Hepatocyte (in vitro differentiated cells): Measurements from ENCODE around the gene LYSET. TPM values are rescaled to one million over a fixed set of nuclear protein-coding genes. Genes with fewer than 3 reads are reported as not detected.
"Not testable (repeated sequence)": the region's sequence is repeated elsewhere in the genome, so short reads cannot be mapped to it uniquely, and the experiment has no call there.

Source experiments
- DNase-seq: peaks from one replicate; pipeline ENCODE4 v3.0.0-alpha.2; 2016; ENCODE audit warnings: low spot score
- H2AFZ ChIP-seq: fragments of 200-600 bp; sonication (generic); 2 replicates; pipeline ENCODE4 v1.6.0; 2016; ENCODE audit warnings: antibody characterized with exemption, mild to moderate bottlenecking
- H3K27ac ChIP-seq: fragments of 200-600 bp; sonication (generic); 2 replicates; pipeline ENCODE4 v1.5.1; 2016; ENCODE audit warnings: mild to moderate bottlenecking
- H3K27me3 ChIP-seq: fragments of 200-600 bp; sonication (generic); 2 replicates; pipeline ENCODE4 v1.6.1; 2016
- H3K36me3 ChIP-seq: fragments of 200-600 bp; sonication (generic); replicated peaks from 2 replicates; pipeline ENCODE4 v1.5.1; 2016; ENCODE audit warnings: low read depth; ENCODE audit not compliant: insufficient read depth
- H3K4me1 ChIP-seq: fragments of 200-600 bp; sonication (generic); 2 replicates; pipeline ENCODE4 v1.5.1; 2016; ENCODE audit warnings: mild to moderate bottlenecking, moderate library complexity; ENCODE audit not compliant: insufficient read depth
- H3K4me2 ChIP-seq: fragments of 200-600 bp; sonication (generic); 2 replicates; pipeline ENCODE4 v1.6.0; 2016
- H3K4me3 ChIP-seq: fragments of 200-600 bp; sonication (generic); 2 replicates; pipeline ENCODE4 v1.5.1; 2016; ENCODE audit warnings: mild to moderate bottlenecking
- H3K79me2 ChIP-seq: fragments of 200-600 bp; sonication (generic); 2 replicates; pipeline ENCODE4 v1.6.0; 2017; ENCODE audit warnings: mild to moderate bottlenecking
- H3K9me2 ChIP-seq: fragments of 200-600 bp; sonication (generic); replicated peaks from 2 replicates; pipeline ENCODE4 v1.6.0; 2017; ENCODE audit warnings: mild to moderate bottlenecking; ENCODE audit not compliant: insufficient read depth
- H3K9me3 ChIP-seq: fragments of 200-600 bp; sonication (generic); 2 replicates; pipeline ENCODE4 v1.5.1; 2016; ENCODE audit warnings: low read depth, mild to moderate bottlenecking
- H4K20me1 ChIP-seq: fragments of 200-600 bp; sonication (generic); 2 replicates; pipeline ENCODE4 v1.6.0; 2016; ENCODE audit warnings: mild to moderate bottlenecking; ENCODE audit not compliant: insufficient read depth, poor library complexity, severe bottlenecking
- CTCF ChIP-seq: fragments of 200-600 bp; sonication (generic); IDR thresholded peaks from 2 replicates; pipeline ENCODE4 v1.5.1; 2016; ENCODE audit warnings: antibody characterized with exemption, mild to moderate bottlenecking; ENCODE audit not compliant: poor library complexity
- EZH2 ChIP-seq: fragments of 200-600 bp; sonication (generic); IDR thresholded peaks from 2 replicates; pipeline ENCODE4 v1.6.1; 2016; ENCODE audit warnings: antibody characterized with exemption, mild to moderate bottlenecking, borderline replicate concordance
- EZH2phosphoT487 ChIP-seq: fragments of 200-600 bp; sonication (generic); IDR thresholded peaks from one replicate; pipeline ENCODE4 v1.6.1; 2018; ENCODE audit warnings: antibody characterized with exemption, mild to moderate bottlenecking, low read depth, moderate library complexity; ENCODE audit not compliant: unreplicated experiment, severe bottlenecking
- WGBS: methylation state at CpG from one replicate; pipeline ENCODE4 v1.1.6; 2016; ENCODE audit warnings: low lambda C conversion rate; ENCODE audit errors: missing lambda C conversion rate; 5-methylcytosine and 5-hydroxymethylcytosine counted together
- polyA plus RNA-seq: library from polyadenylated mRNA; unstranded; fragments of >200 nt; fragmentation: Nextera tagmentation; extraction: Ambion mirVana; gene quantifications from 2 replicates; pipeline ENCODE4 v1.2.1, GENCODE V29; 2016
- total RNA-seq: library from RNA; depleted of rRNA; stranded (reverse); fragments of >200 nt; gene quantifications from 2 replicates; pipeline ENCODE4 v1.2.3, GENCODE V29; 2014

LYSET gene
- total and polyA plus RNA-seq, 2 experiments from 2014 or later, result 17.8 to 53.0 TPM

GRCh38 chr14:93156693-93157369, 28.3 kb upstream of the LYSET start:
- H3K4me3 ChIP-seq, result no peak overlapping the region
- H3K36me3 ChIP-seq, result no peaks in the 10 kb centered on the region
- no peaks in the 10 kb centered on the region for H4K20me1 ChIP-seq
- H3K4me2 ChIP-seq, result no peak overlapping the region
- no peak for TF ChIP-seq CTCF
- TF ChIP-seq EZH2, result no peak
- no peak for TF ChIP-seq EZH2phosphoT487
- H3K9me3 ChIP-seq, result no peaks in the 10 kb centered on the region
- WGBS, result 65% methylated on average over 8 of the region's 8 CpGs
- H3K79me2 ChIP-seq, result no peaks in the 10 kb centered on the region
- no peak overlapping the region for H2AFZ ChIP-seq
- no peak for DNase-seq
- no peak overlapping the region for H3K27ac ChIP-seq
- no peaks in the 10 kb centered on the region for H3K27me3 ChIP-seq
- no peaks in the 10 kb centered on the region for H3K9me2 ChIP-seq
- H3K4me1 ChIP-seq, result no peaks in the 10 kb centered on the region

- H3K79me2 ChIP-seq, H3K27me3 ChIP-seq: not testable (repeated sequence)
Measured at GRCh38 chr14:93158349-93158748, 26.8 kb upstream of the LYSET start.

GRCh38 chr14:93159625-93160352, 25.3 kb upstream of the LYSET start:
- H3K27me3 ChIP-seq, H3K36me3 ChIP-seq, H3K4me1 ChIP-seq, H3K9me2 ChIP-seq, H3K9me3 ChIP-seq, H3K27ac ChIP-seq, H4K20me1 ChIP-seq, H3K4me2 ChIP-seq, H3K4me3 ChIP-seq, DNase-seq, H2AFZ ChIP-seq, H3K79me2 ChIP-seq: not testable (repeated sequence)
- WGBS, result 67% methylated on average over 5 of the region's 5 CpGs

More at GRCh38 chr14:93158349-93158748, 26.8 kb upstream of the LYSET start:
- not testable (repeated sequence) for H3K9me3 ChIP-seq, H3K27ac ChIP-seq, H4K20me1 ChIP-seq, H3K9me2 ChIP-seq, H3K4me1 ChIP-seq, DNase-seq, H2AFZ ChIP-seq, H3K36me3 ChIP-seq, H3K4me2 ChIP-seq, H3K4me3 ChIP-seq
- WGBS, result 99% methylated on average over 7 of the region's 7 CpGs

GRCh38 chr14:93160353-93160801, 24.7 kb upstream of the LYSET start:
- H3K79me2 ChIP-seq, result no peaks in the 10 kb centered on the region
- H3K27me3 ChIP-seq, result no peaks in the 10 kb centered on the region
- WGBS, result 39% methylated on average over 4 of the region's 4 CpGs
- H3K9me2 ChIP-seq, result no peaks in the 10 kb centered on the region
- no peaks in the 10 kb centered on the region for H3K36me3 ChIP-seq
- no peak overlapping the region for H3K4me2 ChIP-seq
- H3K9me3 ChIP-seq, result no peaks in the 10 kb centered on the region
- no peak for TF ChIP-seq EZH2
- peak; percentile 55 for TF ChIP-seq CTCF
- TF ChIP-seq EZH2phosphoT487, result no peak
- H3K4me3 ChIP-seq, result no peak overlapping the region
- no peaks in the 10 kb centered on the region for H4K20me1 ChIP-seq
- H3K27ac ChIP-seq, result no peak overlapping the region
- DNase-seq, result peak; percentile 30
- no peaks in the 10 kb centered on the region for H3K4me1 ChIP-seq
- no peak overlapping the region for H2AFZ ChIP-seq
